ENCODE measurements around the gene TOR1A. TPM values are rescaled to one million over a fixed set of nuclear protein-coding genes. Genes with fewer than 3 reads are reported as not detected.

The TOR1A gene
- total RNA-seq, 1 experiment from 2014 or later, result 24.4 TPM

- TF ChIP-seq ZNF274 (IDR thresholded peaks at IDR 0.05; ENCODE audit: low read depth, low read length) (no peak), REST (IDR thresholded peaks at IDR 0.05; ENCODE audit: low read depth) (no peak)
Measured at GRCh38 chr9:129826344-129826743, 2.4 kb upstream of the TOR1A start (continued).

- Histone ChIP-seq H3K79me2 (ENCODE audit: insufficient read depth, low read length) (peaks cover 11% of the 10 kb centered on the region), H4K20me1 (ENCODE audit: insufficient read depth) (no peaks in the 10 kb centered on the region), H3K9me3 (ENCODE audit: control insufficient read depth in 1 of 2, insufficient read depth in 1 of 2, low read depth in 1 of 2, low read length in 2 of 2) (no peaks in the 10 kb centered on the region), H3K4me1 (ENCODE audit: control insufficient read depth in 1 of 2, insufficient read depth in 2 of 2, low read length in 2 of 2) (peaks cover 0 to 7% of the 10 kb centered on the region in 2 experiments; a peak in 2 of 4 replicates), H2AFZ (ENCODE audit: low read depth, low read length, poor library complexity, severe bottlenecking) (no peak overlapping the region), H3K27ac (ENCODE audit: low read depth, low read length) (peak overlapping the region; percentile 83; the same call in 1 of the 2 replicates), H3K36me3 (ENCODE audit: control insufficient read depth in 1 of 2, insufficient read depth in 2 of 2, low read length in 2 of 2) (peaks cover 13% of the 10 kb centered on the region in 2 experiments; a peak in 3 of 4 replicates), H3K27me3 (ENCODE audit: insufficient read depth, low read length) (no peaks in the 10 kb centered on the region), H3K9ac (ENCODE audit: low read length) (peak overlapping the region; percentile 83), H3K9me2 (ENCODE audit: insufficient read depth) (no peaks in the 10 kb centered on the region), H3K4me2 (ENCODE audit: low read length) (peak overlapping the region; percentile 84), H3K4me3 (replicated peaks in 1 of 2; ENCODE audit: low read depth in 1 of 2, low read length in 2 of 2) (peak overlapping the region; percentile 78 to 88)
- intact Hi-C loops (cut with micrococcal nuclease), result no loop called here
- ChIA-PET POLR2A (no interaction called here), CTCF (no interaction called here), RAD21 (ENCODE audit: low non-redundant PET in 1 of 2, low total read pairs in 2 of 2, uncharacterized antibody in 2 of 2, unreplicated experiment in 2 of 2) (no interaction called here)
- DNase-seq (ENCODE audit: low read depth, low spot score), result no peak
- ATAC-seq, result peak; percentile 24
- no TSS peak for BruUV-seq (replicated peaks)
- TF ChIP-seq ZBTB33 (IDR thresholded peaks at IDR 0.05; ENCODE audit: extremely low read depth, insufficient replicate concordance, low read length) (no peak), YY1 (IDR thresholded peaks at IDR 0.05; ENCODE audit: extremely low read depth, insufficient replicate concordance, low read depth, low read length) (no peak), MAX (IDR thresholded peaks at IDR 0.05) (no peak), SRF (IDR thresholded peaks at IDR 0.05; ENCODE audit: low read depth) (no peak), TCF7L2 (IDR thresholded peaks at IDR 0.05; ENCODE audit: borderline replicate concordance, extremely low read depth, insufficient read depth, insufficient read length) (no peak), ZNF274 (IDR thresholded peaks at IDR 0.05; ENCODE audit: low read depth, low read length) (no peak), EZH2phosphoT487 (IDR thresholded peaks at IDR 0.05; ENCODE audit: borderline replicate concordance) (no peak), SIN3A (IDR thresholded peaks at IDR 0.05; ENCODE audit: low read depth) (no peak), ATF3 (IDR thresholded peaks at IDR 0.05) (no peak), CBX3 (IDR thresholded peaks at IDR 0.05; ENCODE audit: low read depth) (no peak), POLR2AphosphoS5 (IDR thresholded peaks at IDR 0.05; ENCODE audit: low read depth, low read length) (no peak)
Measured at GRCh38 chr9:129823542-129823934, 398 bp downstream of the TOR1A start.
